Endothelial cell of umbilical vein (primary cell): ENCODE data around the gene ZBTB20.

Source experiments
- CTCF ChIP-seq, 2 donors: IDR thresholded peaks; 1 replicate in 1 of 2; 2 replicates in 1 of 2; pipeline ENCODE4 v1.5.1; 2011; ENCODE audit warnings: low read length in 2 of 2, mild to moderate bottlenecking in 2 of 2, moderate library complexity in 2 of 2, control low read depth in 1 of 2, inconsistent platforms in 1 of 2, low read depth in 1 of 2; ENCODE audit not compliant: insufficient read depth in 1 of 2; ENCODE audit errors: extremely low read depth in 1 of 2
- EZH2 ChIP-seq: IDR thresholded peaks from 2 replicates; pipeline ENCODE4 v1.6.1; 2012; ENCODE audit warnings: borderline replicate concordance, low read depth, mild to moderate bottlenecking, moderate library complexity, low read length, inconsistent platforms; ENCODE audit not compliant: severe bottlenecking
- FOS ChIP-seq: IDR thresholded peaks from 2 replicates; pipeline ENCODE4 v1.6.1; 2011; ENCODE audit warnings: mild to moderate bottlenecking, low read length, moderate library complexity, borderline replicate concordance; ENCODE audit not compliant: insufficient read depth
- JUN ChIP-seq: IDR thresholded peaks from 2 replicates; pipeline ENCODE4 v1.6.1; 2011; ENCODE audit warnings: borderline replicate concordance, low read depth; ENCODE audit not compliant: insufficient read length, insufficient read depth
- MAX ChIP-seq: IDR thresholded peaks from 2 replicates; pipeline ENCODE4 v1.6.1; 2011; ENCODE audit not compliant: insufficient read depth, insufficient read length
- MYC ChIP-seq: IDR thresholded peaks from one replicate; pipeline ENCODE4 v1.6.1; 2011; ENCODE audit warnings: mild to moderate bottlenecking, low read depth, low read length
- POLR2A ChIP-seq: IDR thresholded peaks from 2 replicates; pipeline ENCODE4 v1.6.1; 2012; ENCODE audit warnings: low read depth, mild to moderate bottlenecking, control low read depth, low read length
- POLR2AphosphoS5 ChIP-seq: IDR thresholded peaks from 2 replicates; pipeline ENCODE4 v1.6.1; 2012; ENCODE audit warnings: low read depth, mild to moderate bottlenecking, control low read depth, low read length, moderate library complexity; ENCODE audit not compliant: insufficient read depth

- no peak for TF ChIP-seq CTCF (IDR thresholded peaks at IDR 0.05; ENCODE audit: extremely low read depth in 1 of 2, insufficient read depth in 1 of 2, low read depth in 1 of 2, low read length in 2 of 2)
- no peak for TF ChIP-seq JUN
- TF ChIP-seq MYC, result no peak
- TF ChIP-seq POLR2A, result no peak
- no peak for TF ChIP-seq EZH2
- no peak for TF ChIP-seq MAX
- no peak for TF ChIP-seq POLR2AphosphoS5
- TF ChIP-seq FOS, result no peak
These were observed 283.2 kb downstream of the ZBTB20 start for GRCh38 chr3:114863848-114864247.
